Lower lobe of right lung (tissue), 2 donors: Measurements from ENCODE around the gene HDHD3. TPM values are rescaled to one million over a fixed set of nuclear protein-coding genes. Genes with fewer than 3 reads are reported as not detected.
A peak's percentile ranks its signal among the peaks of the same experiment; 100 is the strongest.

Experiments used
- ATAC-seq, 2 donors: fragments of 200-7000 bp; cut with Tn5 transposase; one replicate each; pipeline ENCODE4 v1.9.1; 2020 to 2022; ENCODE audit warnings: mild to moderate bottlenecking in 2 of 2, moderate library complexity in 2 of 2
- DNase-seq: peaks from one replicate; pipeline ENCODE4 v3.0.0-alpha.2; 2020
- H3K27ac ChIP-seq: fragments of 200-600 bp; one replicate; pipeline ENCODE4 v1.8.0; 2022
- H3K27me3 ChIP-seq: fragments of 200-600 bp; one replicate; pipeline ENCODE4 v1.8.0; 2022; ENCODE audit warnings: low read depth
- H3K36me3 ChIP-seq: fragments of 200-600 bp; one replicate; pipeline ENCODE4 v1.8.0; 2022; ENCODE audit warnings: mild to moderate bottlenecking
- H3K4me1 ChIP-seq: fragments of 200-600 bp; one replicate; pipeline ENCODE4 v1.8.0; 2022
- H3K4me3 ChIP-seq: fragments of 200-600 bp; one replicate; pipeline ENCODE4 v1.8.0; 2022; ENCODE audit warnings: mild to moderate bottlenecking
- H3K9me3 ChIP-seq: fragments of 200-600 bp; one replicate; pipeline ENCODE4 v1.8.0; 2022
- CTCF ChIP-seq: fragments of 200-600 bp; IDR thresholded peaks from one replicate; pipeline ENCODE4 v1.8.0; 2022; ENCODE audit warnings: antibody characterized with exemption, mild to moderate bottlenecking
- intact Hi-C: fragments of 100-400 bp; cut with DNase I; formaldehyde crosslinking; loops from one replicate; pipeline ENCODE4 v1.11.0; 2022
- total RNA-seq: library from RNA; stranded (reverse); fragmentation: NEBNext Ultra II Directional; extraction: Animal tissue kit (Norgen Biotek cat#: 25700); gene quantifications from one replicate; pipeline ENCODE4 v1.2.1, GENCODE V29; 2021
- donor health status: DM: no; HTN: yes; CAD: no; lungs with severe emphysema.

HDHD3 gene
- total RNA-seq, 1 donor from 2014 or later: 9.3 TPM

DNA sequence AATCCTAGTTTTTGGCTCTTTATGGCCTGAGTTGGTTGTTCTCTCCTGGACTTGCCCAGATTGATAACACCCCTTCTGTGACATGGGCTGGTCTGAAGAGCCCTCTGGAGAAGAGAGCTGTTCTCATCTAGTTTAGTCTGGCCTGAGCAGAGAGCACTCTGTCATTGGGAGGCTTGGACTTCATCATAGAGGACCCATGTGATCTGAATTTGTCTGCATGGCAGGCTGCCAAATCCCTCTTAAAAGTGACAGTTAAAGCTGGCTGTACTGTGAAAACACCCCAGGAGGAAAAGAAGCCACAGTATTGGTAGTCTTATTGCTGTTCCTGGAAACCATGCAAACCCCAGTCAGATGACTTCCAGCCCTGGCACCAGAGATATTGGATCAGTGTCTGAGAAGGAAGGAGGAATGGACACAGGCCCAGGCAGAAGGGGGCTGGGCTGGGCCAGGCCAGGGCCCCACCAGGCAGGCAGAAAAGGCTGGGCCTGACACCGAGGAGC is 33.0 kb downstream of the HDHD3 start:
- no peaks in the 10 kb centered on the region for H3K27me3 ChIP-seq
- peaks cover 22% of the 10 kb centered on the region for H3K4me1 ChIP-seq
- ATAC-seq (peak; percentile 57 to 83), DNase-seq (peak; percentile 58)
- intact Hi-C loops: no loop called here
- peak overlapping the region; percentile 67 for H3K27ac ChIP-seq
- TF ChIP-seq CTCF: no peak
- H3K9me3 ChIP-seq: no peaks in the 10 kb centered on the region
- H3K36me3 ChIP-seq: no peaks in the 10 kb centered on the region
- no peak overlapping the region for H3K4me3 ChIP-seq

DNA sequence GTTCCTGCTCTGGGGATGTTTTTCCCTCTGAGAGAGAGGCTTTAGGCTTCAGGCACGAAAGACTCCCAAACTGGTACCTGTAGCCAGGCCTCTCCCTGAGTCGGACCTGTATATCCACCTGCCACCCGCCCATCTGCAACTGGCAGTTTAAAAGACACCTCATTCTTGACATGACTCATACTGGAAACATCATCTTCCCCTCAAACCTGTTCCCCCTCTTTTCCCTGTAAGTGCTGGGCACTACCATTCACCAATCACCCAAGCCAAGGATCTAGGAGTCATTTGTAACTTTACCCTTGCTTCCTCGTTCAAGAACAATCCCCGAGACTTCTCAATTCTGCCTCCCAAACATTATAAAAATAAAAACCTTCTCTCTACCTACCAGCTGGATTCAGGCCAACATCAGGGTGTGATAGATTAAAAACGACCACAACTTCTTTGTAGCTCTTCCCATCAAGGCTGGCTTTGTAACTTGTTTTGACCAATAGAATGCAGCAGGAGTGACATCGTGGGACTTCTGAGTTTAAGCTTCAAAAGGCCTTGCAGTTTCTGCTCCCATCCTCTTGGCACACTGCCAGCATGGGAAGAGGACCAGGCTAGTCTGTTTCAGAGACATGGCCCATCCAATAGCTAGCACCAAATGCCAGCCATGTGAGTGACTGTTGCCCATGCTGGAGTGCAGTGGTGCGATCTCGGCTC is 34.9 kb downstream of the HDHD3 start:
- no peak for TF ChIP-seq CTCF
- Histone ChIP-seq H3K9me3 (no peaks in the 10 kb centered on the region), H3K27me3 (no peaks in the 10 kb centered on the region), H3K36me3 (no peaks in the 10 kb centered on the region), H3K4me1 (peaks cover 22% of the 10 kb centered on the region), H3K4me3 (no peak overlapping the region), H3K27ac (no peak overlapping the region)
- intact Hi-C loops: no loop called here
- DNase-seq (no peak), ATAC-seq (no peak)

- H3K4me3 ChIP-seq: peak within 1 kb of the TSS; percentile 94
- H3K4me1 ChIP-seq: peaks cover 22% of the 10 kb centered on the region
- DNase-seq: peak; percentile 91
- no peaks in the 10 kb centered on the region for H3K27me3 ChIP-seq
- no peak for TF ChIP-seq CTCF
- H3K27ac ChIP-seq: peak within 1 kb of the TSS; percentile 83
- H3K9me3 ChIP-seq: no peaks in the 10 kb centered on the region
- H3K36me3 ChIP-seq: no peaks in the 10 kb centered on the region
- peak; percentile 96 to 98 for ATAC-seq
- intact Hi-C loops: no loop called here
These were observed 36.6 kb downstream of the HDHD3 start, which contains the start of gene WDR31 for GRCh38 chr9:113340011-113340699. Gene WDR31 (minus strand): TSS chr9:113340275. CDS start chr9:113332022, 8,253 bp downstream.

- H3K36me3 ChIP-seq: no peaks in the 10 kb centered on the region
- DNase-seq: no peak
- H3K4me3 ChIP-seq: no peak overlapping the region
- intact Hi-C loops: no loop called here
- H3K27ac ChIP-seq: no peak overlapping the region
- H3K27me3 ChIP-seq: no peaks in the 10 kb centered on the region
- ATAC-seq: no peak
- no peak for TF ChIP-seq CTCF
- peaks cover 15% of the 10 kb centered on the region for H3K4me1 ChIP-seq
- H3K9me3 ChIP-seq: no peaks in the 10 kb centered on the region
These were observed 39.1 kb downstream of the HDHD3 start for GRCh38 chr9:113337714-113338113.

- Histone ChIP-seq H3K36me3 (no peaks in the 10 kb centered on the region), H3K4me1 (no peaks in the 10 kb centered on the region), H3K27ac (no peak overlapping the region), H3K27me3 (no peaks in the 10 kb centered on the region), H3K9me3 (no peaks in the 10 kb centered on the region), H3K4me3 (no peak overlapping the region)
- intact Hi-C loops: no loop called here
- ATAC-seq (no peak), DNase-seq (no peak)
- TF ChIP-seq CTCF: no peak
These were observed 45.0 kb downstream of the HDHD3 start for GRCh38 chr9:113331780-113332179.
